Nephron (organoid): ENCODE data around the gene HLA-DMB.
A peak's percentile ranks its signal among the peaks of the same experiment; 100 is the strongest.

Experiments
- H3K27ac Mint-ChIP-seq, 3 experiments: 2 replicates each; pipeline ENCODE4 v1.8.0; 2020; ENCODE audit warnings: mixed read lengths in 3 of 3, mild to moderate bottlenecking in 2 of 3, moderate library complexity in 1 of 3
- H3K27me3 Mint-ChIP-seq: 2 replicates; pipeline ENCODE4 v1.8.0; 2021; ENCODE audit warnings: low read depth, mild to moderate bottlenecking, moderate library complexity, mixed read lengths
- H3K36me3 Mint-ChIP-seq: 2 replicates; pipeline ENCODE4 v1.8.0; 2020; ENCODE audit warnings: low read depth, mixed read lengths
- H3K4me1 Mint-ChIP-seq: 2 replicates; pipeline ENCODE4 v1.8.0; 2020; ENCODE audit warnings: mixed read lengths
- H3K4me3 Mint-ChIP-seq, 3 experiments: 2 replicates each; pipeline ENCODE4 v1.8.0; 2020; ENCODE audit warnings: mild to moderate bottlenecking in 3 of 3, mixed read lengths in 3 of 3, moderate library complexity in 2 of 3
- H3K9me3 Mint-ChIP-seq: 2 replicates; pipeline ENCODE4 v1.8.0; 2020; ENCODE audit warnings: mixed read lengths
- CTCF ChIP-seq, 3 experiments: fragments of 200-600 bp; sonication (generic); IDR thresholded peaks; one replicate each; pipeline ENCODE4 v1.5.0; 2021; ENCODE audit warnings: antibody characterized with exemption in 3 of 3; ENCODE audit not compliant: unreplicated experiment in 3 of 3

Gene HLA-DMB

GRCh38 chr6:32969685-32970412 is 29.0 kb upstream of the HLA-DMB start:
- Mint-ChIP-seq H3K4me3 (peak overlapping the region; percentile 91 to 99 (median 92)), H3K27ac (peak overlapping the region; percentile 100), H3K9me3 (no peaks in the 10 kb centered on the region), H3K36me3 (peaks cover 28% of the 10 kb centered on the region), H3K4me1 (peaks cover 25% of the 10 kb centered on the region), H3K27me3 (no peaks in the 10 kb centered on the region)
- TF ChIP-seq CTCF (IDR thresholded peaks at IDR 0.05; ENCODE audit: unreplicated experiment in 3 of 3): peak in 2 of 3 experiments; percentile 9 to 40

GRCh38 chr6:32968867-32969684 is 28.2 kb upstream of the HLA-DMB start:
- no peaks in the 10 kb centered on the region for H3K9me3 Mint-ChIP-seq
- H3K27me3 Mint-ChIP-seq: no peaks in the 10 kb centered on the region
- H3K4me1 Mint-ChIP-seq: peaks cover 21% of the 10 kb centered on the region
- H3K36me3 Mint-ChIP-seq: peaks cover 20% of the 10 kb centered on the region
- no peak for TF ChIP-seq CTCF (IDR thresholded peaks at IDR 0.05; ENCODE audit: unreplicated experiment in 3 of 3)
- peak overlapping the region; percentile 100 for H3K27ac Mint-ChIP-seq
- H3K4me3 Mint-ChIP-seq: peak overlapping the region; percentile 91 to 99 (median 92)

GRCh38 chr6:32968093-32968866 is 27.5 kb upstream of the HLA-DMB start, which contains the start of gene BRD2:
BRD2 (plus strand) TSS chr6:32968594; CDS start chr6:32972899, 4,305 bp downstream.
- Mint-ChIP-seq H3K4me1 (peaks cover 21% of the 10 kb centered on the region), H3K27me3 (no peaks in the 10 kb centered on the region), H3K36me3 (peaks cover 12% of the 10 kb centered on the region), H3K4me3 (peak within 1 kb of the TSS; percentile 91 to 99 (median 92)), H3K9me3 (no peaks in the 10 kb centered on the region), H3K27ac (peak within 1 kb of the TSS; percentile 100)
- TF ChIP-seq CTCF (IDR thresholded peaks at IDR 0.05; ENCODE audit: unreplicated experiment in 3 of 3): no peak

GRCh38 chr6:32967151-32968091 is 26.6 kb upstream of the HLA-DMB start:
- peak overlapping the region; percentile 100 for H3K27ac Mint-ChIP-seq
- peak overlapping the region; percentile 91 to 92 (median 91) for H3K4me3 Mint-ChIP-seq

More at GRCh38 chr6:32967151-32968091, 26.6 kb upstream of the HLA-DMB start:
- Mint-ChIP-seq H3K9me3 (no peaks in the 10 kb centered on the region), H3K27me3 (no peaks in the 10 kb centered on the region), H3K36me3 (peaks cover 4% of the 10 kb centered on the region), H3K4me1 (peaks cover 21% of the 10 kb centered on the region)
- peak; percentile 39 to 52 (median 45) for TF ChIP-seq CTCF (IDR thresholded peaks at IDR 0.05; ENCODE audit: unreplicated experiment in 3 of 3)
